GM18505 (cell line): ENCODE results near the gene CLASP2.
"Not testable (repeated sequence)": the region's sequence is repeated elsewhere in the genome, so short reads cannot be mapped to it uniquely, and the experiment has no call there.

Experiments
- ATAC-seq: cut with Tn5 transposase; IDR thresholded peaks from one replicate; pipeline ENCODE4 v1.9.1; 2021; ENCODE audit not compliant: unreplicated experiment
- POLR2A ChIP-seq: IDR thresholded peaks from 4 replicates; pipeline ENCODE4 v1.6.1; 2011; ENCODE audit warnings: borderline replicate concordance; ENCODE audit not compliant: insufficient read depth, insufficient read length; ENCODE audit errors: extremely low read depth

Gene CLASP2

DNA sequence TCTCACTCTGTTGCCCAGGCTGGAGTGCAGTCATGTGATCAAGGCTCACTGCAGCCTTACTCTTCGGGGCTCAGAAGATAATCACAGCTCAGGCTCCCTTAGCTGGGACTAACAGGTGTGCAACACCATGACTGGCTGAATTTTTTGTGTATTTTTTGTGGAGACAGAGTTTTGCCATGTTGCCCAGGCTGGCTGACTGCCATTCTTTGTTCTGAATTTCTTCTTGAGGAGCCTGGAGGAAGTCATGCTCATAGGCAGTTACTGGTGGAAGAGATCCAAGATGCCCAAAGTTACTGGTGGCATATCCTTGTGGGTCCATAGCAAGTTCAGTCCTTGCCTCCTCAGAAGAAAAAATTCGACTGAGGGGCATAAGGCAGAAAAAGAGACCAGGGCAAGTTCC lies 261.3 kb downstream of the CLASP2 start:
- no peak for ATAC-seq
- no peak for TF ChIP-seq POLR2A

DNA sequence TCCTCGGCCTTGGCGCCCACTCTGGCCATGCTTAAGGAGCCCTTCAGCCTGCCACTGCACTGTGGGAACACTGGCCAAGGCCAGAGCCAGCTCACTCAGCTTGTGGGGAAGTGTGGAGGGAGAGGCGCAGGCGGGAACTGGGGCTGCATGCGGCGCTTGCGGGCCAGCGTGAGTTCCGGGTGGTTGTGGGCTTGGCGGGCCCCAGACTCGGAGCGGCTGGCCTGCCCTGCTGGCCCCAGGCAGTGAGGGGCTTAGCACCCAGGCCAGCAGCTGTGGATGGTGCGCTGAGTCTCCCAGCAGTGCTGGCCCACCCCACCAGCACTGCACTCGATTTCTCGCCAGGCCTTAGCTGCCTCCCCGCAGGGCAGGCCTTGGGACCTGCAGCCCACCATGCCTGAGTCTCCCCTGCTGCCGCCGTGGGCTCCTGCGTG lies 264.7 kb downstream of the CLASP2 start:
- TF ChIP-seq POLR2A = no peak
- ATAC-seq = no peak

DNA sequence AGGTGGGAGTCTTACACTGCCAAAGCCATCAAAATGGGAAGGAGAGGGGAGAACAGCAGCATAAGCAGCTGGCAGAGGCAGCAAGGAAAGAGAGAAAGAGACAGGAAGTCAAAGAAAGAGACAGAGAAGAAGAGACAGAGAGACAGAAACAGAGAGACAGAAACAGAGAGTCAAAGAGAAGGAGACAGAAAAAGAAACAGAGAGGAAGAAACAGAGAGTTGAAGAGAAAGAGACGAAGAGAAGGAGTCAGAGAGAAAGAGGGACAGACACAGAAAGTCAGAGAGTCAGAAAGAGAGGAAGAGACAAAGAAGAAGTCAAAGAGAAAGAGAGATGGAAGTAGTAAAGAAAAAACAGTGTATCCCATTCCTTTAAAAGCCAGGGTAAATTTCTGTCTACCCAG lies 266.1 kb downstream of the CLASP2 start:
- ATAC-seq = not testable (repeated sequence)

DNA sequence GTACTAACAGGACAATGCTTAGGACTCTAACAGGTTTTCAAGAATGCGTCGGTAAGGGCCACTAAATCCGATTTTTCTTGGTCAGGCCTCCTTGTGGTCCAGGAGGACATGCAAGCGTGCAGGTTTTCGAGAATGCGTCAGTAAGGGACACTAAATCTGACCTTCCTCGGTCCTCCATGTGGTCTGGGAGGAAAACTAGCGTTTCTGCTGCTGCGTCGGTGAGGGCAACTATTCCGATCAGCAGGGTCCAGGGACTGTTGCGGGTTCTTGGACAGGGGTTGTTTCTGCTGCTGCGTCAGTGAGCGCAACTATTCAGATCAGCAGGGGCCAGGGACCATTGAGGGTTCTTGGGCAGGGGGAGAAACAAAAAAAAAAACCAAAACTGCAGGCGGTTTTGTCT lies 270.1 kb downstream of the CLASP2 start:
- no peak for TF ChIP-seq POLR2A
- ATAC-seq = no peak

DNA sequence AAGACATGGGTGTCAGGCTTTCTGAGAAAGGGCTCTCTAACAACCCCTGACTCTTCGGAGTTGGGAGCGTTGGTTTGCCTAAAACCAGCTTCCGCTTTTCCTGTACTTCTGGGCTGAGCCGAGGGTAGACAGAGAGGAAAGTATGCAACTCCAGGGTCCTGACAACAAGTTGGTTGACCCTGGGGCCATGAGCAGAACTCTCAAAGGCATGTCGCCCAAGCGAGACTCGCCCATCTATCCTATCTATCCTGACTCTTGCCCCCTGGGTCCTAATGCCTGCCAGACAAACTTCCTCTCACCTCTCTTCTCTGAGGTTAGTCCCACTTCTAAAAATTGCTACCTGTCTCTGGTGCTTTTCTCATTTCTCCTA lies 270.8 kb downstream of the CLASP2 start:
- ATAC-seq = not testable (repeated sequence)
